SK-N-SH (cell line): ENCODE results near the gene PSMB5. TPM values are rescaled to one million over a fixed set of nuclear protein-coding genes. Genes with fewer than 3 reads are reported as not detected.
A peak's percentile ranks its signal among the peaks of the same experiment; 100 is the strongest.

Source experiments
- CTCF ChIA-PET: fragments of 300-600, 350-600 bp; formaldehyde crosslinking; extraction: SDS; loops from one replicate; lab custom pipeline; 2021; lab: Yijun Ruan, JAX
- POLR2A ChIA-PET: fragments of 350-600 bp; sonication (Branson Sonifier 250); formaldehyde crosslinking; extraction: SDS; loops from one replicate; lab custom pipeline; 2020; ENCODE audit warnings: antibody characterized with exemption, inconsistent platforms; lab: Yijun Ruan, JAX
- DNase-seq: peaks from one replicate; pipeline ENCODE4 v3.0.0; 2012
- H2AFZ ChIP-seq: fragments of 200-600 bp; sonication (generic); 2 replicates; pipeline ENCODE4 v1.8.1; 2016; ENCODE audit warnings: antibody characterized with exemption, mild to moderate bottlenecking, low read depth
- H3F3A ChIP-seq: fragments of 200-600 bp; sonication (generic); replicated peaks from 2 replicates; pipeline ENCODE3; 2016; ENCODE audit warnings: antibody characterized with exemption, mild to moderate bottlenecking; ENCODE audit not compliant: insufficient read depth
- H3K27ac ChIP-seq, 2 experiments: fragments of 200-500 bp in 1 of 2; fragments of 200-600 bp in 1 of 2; sonication (Bioruptor generic) in 1 of 2; sonication (generic), shearing (Covaris generic) in 1 of 2; 2 replicates each; pipeline versions ENCODE4 v1.5.1 to v1.6.1; 2014 to 2016; ENCODE audit warnings: low read depth in 2 of 2, inconsistent platforms in 1 of 2, low read length in 1 of 2, mild to moderate bottlenecking in 1 of 2, mixed read lengths in 1 of 2
- H3K27me3 ChIP-seq: fragments of 200-600 bp; sonication (generic), shearing (Covaris generic); 2 replicates; pipeline ENCODE4 v1.6.1; 2016; ENCODE audit warnings: mixed run types; ENCODE audit not compliant: insufficient read depth
- H3K36me3 ChIP-seq, 2 experiments: fragments of 200-500 bp in 1 of 2; fragments of 200-600 bp in 1 of 2; sonication (Bioruptor generic) in 1 of 2; sonication (generic) in 1 of 2; replicated peaks in 1 of 2; 2 replicates each; pipeline versions ENCODE3 to v1.5.1; 2014 to 2016; ENCODE audit warnings: low read length in 1 of 2, mild to moderate bottlenecking in 1 of 2; ENCODE audit not compliant: insufficient read depth in 2 of 2, control insufficient read depth in 1 of 2
- H3K4me1 ChIP-seq, 2 experiments: fragments of 200-500 bp in 1 of 2; fragments of 200-600 bp in 1 of 2; sonication (Bioruptor generic) in 1 of 2; sonication (generic), shearing (Covaris generic) in 1 of 2; 2 replicates each; pipeline versions ENCODE4 v1.5.1 to v1.6.1; 2014 to 2016; ENCODE audit warnings: low read depth in 1 of 2, low read length in 1 of 2, mixed run types in 1 of 2; ENCODE audit not compliant: insufficient read depth in 2 of 2, control insufficient read depth in 1 of 2
- H3K4me2 ChIP-seq: fragments of 200-600 bp; sonication (generic), shearing (Covaris generic); 2 replicates; pipeline ENCODE4 v1.6.1; 2017; ENCODE audit warnings: mixed run types
- H3K4me3 ChIP-seq, 2 experiments: fragments of 200-500 bp in 1 of 2; fragments of 200-600 bp in 1 of 2; sonication (Bioruptor generic) in 1 of 2; sonication (generic), shearing (Covaris generic) in 1 of 2; 2 replicates each; pipeline versions ENCODE4 v1.5.1 to v1.8.1; 2014 to 2016; ENCODE audit warnings: low read depth in 2 of 2, inconsistent platforms in 1 of 2, low read length in 1 of 2, mild to moderate bottlenecking in 1 of 2, mixed read lengths in 1 of 2, moderate library complexity in 1 of 2
- H3K79me2 ChIP-seq: fragments of 200-600 bp; sonication (generic); 2 replicates; pipeline ENCODE4 v1.8.1; 2017; ENCODE audit warnings: mild to moderate bottlenecking; ENCODE audit not compliant: insufficient read depth
- H3K9ac ChIP-seq: fragments of 200-600 bp; sonication (generic); 2 replicates; pipeline ENCODE4 v1.6.1; 2017; ENCODE audit warnings: mixed run types
- H3K9me2 ChIP-seq: fragments of 200-600 bp; sonication (generic); 2 replicates; pipeline ENCODE4 v1.6.1; 2017; ENCODE audit warnings: mixed run types
- H3K9me3 ChIP-seq: fragments of 200-600 bp; sonication (generic); 2 replicates; pipeline ENCODE4 v1.6.1; 2017; ENCODE audit warnings: mixed run types, mild to moderate bottlenecking, moderate library complexity
- H4K20me1 ChIP-seq: fragments of 200-600 bp; sonication (generic); 2 replicates; pipeline ENCODE4 v1.6.1; 2017; ENCODE audit warnings: mild to moderate bottlenecking, mixed run types; ENCODE audit not compliant: insufficient read depth
- CHD2 ChIP-seq: fragments of 150-350 bp; IDR thresholded peaks from 2 replicates; pipeline ENCODE4 v1.6.1; 2018; ENCODE audit warnings: low read length; ENCODE audit not compliant: partially characterized antibody
- ELF1 ChIP-seq: IDR thresholded peaks from 2 replicates; pipeline ENCODE4 v1.4.0; 2012
- EZH2phosphoT487 ChIP-seq: fragments of 200-600 bp; sonication (generic); IDR thresholded peaks from 2 replicates; pipeline ENCODE4 v1.6.1; 2017; ENCODE audit warnings: low read depth, mixed run types, mild to moderate bottlenecking, antibody characterized with exemption, moderate library complexity, borderline replicate concordance
- FOXJ3 ChIP-seq: sonication (generic); formaldehyde crosslinking; IDR thresholded peaks from 2 replicates; pipeline ENCODE4 v1.5.1; 2020; ENCODE audit warnings: mild to moderate bottlenecking, missing genetic modification reagents
- FOXM1 ChIP-seq: IDR thresholded peaks from 2 replicates; pipeline ENCODE4 v1.4.0; 2012; ENCODE audit warnings: low read depth, mild to moderate bottlenecking
- MXI1 ChIP-seq: IDR thresholded peaks from 2 replicates; pipeline ENCODE4 v1.6.1; 2012; ENCODE audit warnings: mild to moderate bottlenecking, low read depth, low read length, improper control_type of control experiment
- POLR2AphosphoS5 ChIP-seq: IDR thresholded peaks from 2 replicates; pipeline ENCODE4 v1.6.1; 2012; ENCODE audit warnings: low read depth, low read length
- RAD21 ChIP-seq: IDR thresholded peaks from 2 replicates; pipeline ENCODE4 v1.6.1; 2012; ENCODE audit warnings: mild to moderate bottlenecking, low read length
- RCOR1 ChIP-seq: fragments of 150-350 bp; IDR thresholded peaks from 2 replicates; pipeline ENCODE4 v1.6.1; 2017; ENCODE audit warnings: antibody characterized with exemption, low read length
- SIN3A ChIP-seq: IDR thresholded peaks from 2 replicates; pipeline ENCODE4 v1.6.1; 2012; ENCODE audit warnings: low read depth, mild to moderate bottlenecking, low read length, moderate library complexity, borderline replicate concordance
- SMC3 ChIP-seq: IDR thresholded peaks from 2 replicates; pipeline ENCODE4 v1.6.1; 2012; ENCODE audit warnings: low read depth, low read length, improper control_type of control experiment
- TAF1 ChIP-seq: IDR thresholded peaks from 2 replicates; pipeline ENCODE4 v1.6.1; 2012; ENCODE audit warnings: low read depth, mild to moderate bottlenecking, low read length, moderate library complexity, borderline replicate concordance
- TEAD4 ChIP-seq: IDR thresholded peaks from 2 replicates; pipeline ENCODE4 v1.4.0; 2012; ENCODE audit warnings: mild to moderate bottlenecking, borderline replicate concordance; ENCODE audit not compliant: insufficient read depth
- WGBS: methylation state at CpG from one replicate; pipeline ENCODE4 v1.1.6; 2017; ENCODE audit warnings: low lambda C conversion rate; 5-methylcytosine and 5-hydroxymethylcytosine counted together
- polyA plus RNA-seq, 3 experiments: library from polyadenylated mRNA; depleted of rRNA; stranded (reverse); fragments of >200 nt; gene quantifications; 2 replicates each; pipeline ENCODE4 v1.2.3, GENCODE V29; 2012
- TF ChIP-seq, protein P1 (sequence below): fragments of 200-600 bp; sonication (generic); IDR thresholded peaks from 2 replicates; pipeline ENCODE4 v1.6.1; 2017; ENCODE audit warnings: antibody characterized with exemption, mild to moderate bottlenecking, moderate library complexity
- TF ChIP-seq, protein P2 (sequence below): fragments of 150-350 bp; IDR thresholded peaks from 2 replicates; pipeline ENCODE4 v1.6.1; 2016; ENCODE audit warnings: mild to moderate bottlenecking, low read depth, low read length
- TF ChIP-seq, protein P3 (sequence below): IDR thresholded peaks from 2 replicates; pipeline ENCODE4 v1.4.0; 2012; ENCODE audit warnings: low read depth
- TF ChIP-seq, protein P4 (sequence below): IDR thresholded peaks from 2 replicates; pipeline ENCODE4 v1.6.1; 2012; ENCODE audit warnings: mild to moderate bottlenecking, low read depth, low read length, moderate library complexity

The PSMB5 gene
- polyA plus RNA-seq, 1 of the 3 experiments (the other 2 are of a cell fraction): 337 TPM

DNA sequence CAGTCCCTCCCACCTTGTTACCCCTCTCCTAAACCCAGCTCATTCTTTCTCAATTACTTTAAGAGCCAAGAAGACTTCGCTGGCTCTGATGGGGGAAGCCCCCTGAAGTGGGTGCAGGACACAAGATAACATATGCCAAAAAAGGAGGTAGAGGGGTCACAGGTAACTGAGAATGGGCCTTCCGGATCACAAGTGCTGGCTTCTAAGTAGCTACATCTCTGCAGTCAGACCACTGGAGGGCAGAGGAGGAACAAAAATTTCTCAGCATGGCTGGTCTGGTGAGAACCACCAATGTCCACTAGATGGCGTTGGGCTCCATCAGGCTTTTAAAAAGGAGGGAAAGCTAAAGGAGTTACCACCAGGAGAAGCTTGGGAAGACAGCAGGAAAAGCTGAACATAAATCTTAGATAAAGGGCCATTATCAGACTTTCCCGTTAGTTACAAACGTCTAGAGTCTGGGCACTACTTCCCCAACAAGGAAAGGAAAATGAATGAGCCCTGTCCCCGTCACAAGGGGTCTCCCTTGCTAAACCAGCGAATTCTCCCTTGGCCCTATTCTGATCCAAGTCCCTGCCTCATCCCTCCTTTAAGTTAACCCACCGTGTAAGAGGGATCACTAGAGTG is 34.2 kb upstream of the PSMB5 start:
- ChIA-PET POLR2A (interaction anchor here (0.8 to 1.8 kb wide), 4 partner anchors 10 to 83 kb away, joined by 3 to 11 read pairs (median 5); partner anchors contain the start of genes ACIN1 and C14orf119), CTCF (interaction anchor here (0.5 to 33.1 kb wide), 52 partner anchors 10 to 226 kb away, joined by 3 to 1566 read pairs (median 5); partner anchors contain the start of genes ACIN1, AJUBA, C14orf119 and CDH24)
- Histone ChIP-seq H3K4me1 (peaks cover 20 to 35% of the 10 kb centered on the region in 2 experiments), H3K9me2 (no peaks in the 10 kb centered on the region), H3K27me3 (no peaks in the 10 kb centered on the region), H3K9me3 (no peaks in the 10 kb centered on the region)
- DNase-seq: peak; percentile 89
- TF ChIP-seq MXI1: peak; percentile 61; the same call in 1 of the 2 replicates
- TF ChIP-seq, protein P1, sequence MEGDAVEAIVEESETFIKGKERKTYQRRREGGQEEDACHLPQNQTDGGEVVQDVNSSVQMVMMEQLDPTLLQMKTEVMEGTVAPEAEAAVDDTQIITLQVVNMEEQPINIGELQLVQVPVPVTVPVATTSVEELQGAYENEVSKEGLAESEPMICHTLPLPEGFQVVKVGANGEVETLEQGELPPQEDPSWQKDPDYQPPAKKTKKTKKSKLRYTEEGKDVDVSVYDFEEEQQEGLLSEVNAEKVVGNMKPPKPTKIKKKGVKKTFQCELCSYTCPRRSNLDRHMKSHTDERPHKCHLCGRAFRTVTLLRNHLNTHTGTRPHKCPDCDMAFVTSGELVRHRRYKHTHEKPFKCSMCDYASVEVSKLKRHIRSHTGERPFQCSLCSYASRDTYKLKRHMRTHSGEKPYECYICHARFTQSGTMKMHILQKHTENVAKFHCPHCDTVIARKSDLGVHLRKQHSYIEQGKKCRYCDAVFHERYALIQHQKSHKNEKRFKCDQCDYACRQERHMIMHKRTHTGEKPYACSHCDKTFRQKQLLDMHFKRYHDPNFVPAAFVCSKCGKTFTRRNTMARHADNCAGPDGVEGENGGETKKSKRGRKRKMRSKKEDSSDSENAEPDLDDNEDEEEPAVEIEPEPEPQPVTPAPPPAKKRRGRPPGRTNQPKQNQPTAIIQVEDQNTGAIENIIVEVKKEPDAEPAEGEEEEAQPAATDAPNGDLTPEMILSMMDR: peak; percentile 99
- TF ChIP-seq, protein P2, sequence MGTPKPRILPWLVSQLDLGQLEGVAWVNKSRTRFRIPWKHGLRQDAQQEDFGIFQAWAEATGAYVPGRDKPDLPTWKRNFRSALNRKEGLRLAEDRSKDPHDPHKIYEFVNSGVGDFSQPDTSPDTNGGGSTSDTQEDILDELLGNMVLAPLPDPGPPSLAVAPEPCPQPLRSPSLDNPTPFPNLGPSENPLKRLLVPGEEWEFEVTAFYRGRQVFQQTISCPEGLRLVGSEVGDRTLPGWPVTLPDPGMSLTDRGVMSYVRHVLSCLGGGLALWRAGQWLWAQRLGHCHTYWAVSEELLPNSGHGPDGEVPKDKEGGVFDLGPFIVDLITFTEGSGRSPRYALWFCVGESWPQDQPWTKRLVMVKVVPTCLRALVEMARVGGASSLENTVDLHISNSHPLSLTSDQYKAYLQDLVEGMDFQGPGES: no peak
- peak; percentile 64 for TF ChIP-seq CHD2
- TF ChIP-seq FOXM1: no peak
- TF ChIP-seq, protein P3, sequence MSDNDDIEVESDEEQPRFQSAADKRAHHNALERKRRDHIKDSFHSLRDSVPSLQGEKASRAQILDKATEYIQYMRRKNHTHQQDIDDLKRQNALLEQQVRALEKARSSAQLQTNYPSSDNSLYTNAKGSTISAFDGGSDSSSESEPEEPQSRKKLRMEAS: peak; percentile 67; the same call in 1 of the 2 replicates
- no peak for TF ChIP-seq FOXJ3
- TF ChIP-seq, protein P4, sequence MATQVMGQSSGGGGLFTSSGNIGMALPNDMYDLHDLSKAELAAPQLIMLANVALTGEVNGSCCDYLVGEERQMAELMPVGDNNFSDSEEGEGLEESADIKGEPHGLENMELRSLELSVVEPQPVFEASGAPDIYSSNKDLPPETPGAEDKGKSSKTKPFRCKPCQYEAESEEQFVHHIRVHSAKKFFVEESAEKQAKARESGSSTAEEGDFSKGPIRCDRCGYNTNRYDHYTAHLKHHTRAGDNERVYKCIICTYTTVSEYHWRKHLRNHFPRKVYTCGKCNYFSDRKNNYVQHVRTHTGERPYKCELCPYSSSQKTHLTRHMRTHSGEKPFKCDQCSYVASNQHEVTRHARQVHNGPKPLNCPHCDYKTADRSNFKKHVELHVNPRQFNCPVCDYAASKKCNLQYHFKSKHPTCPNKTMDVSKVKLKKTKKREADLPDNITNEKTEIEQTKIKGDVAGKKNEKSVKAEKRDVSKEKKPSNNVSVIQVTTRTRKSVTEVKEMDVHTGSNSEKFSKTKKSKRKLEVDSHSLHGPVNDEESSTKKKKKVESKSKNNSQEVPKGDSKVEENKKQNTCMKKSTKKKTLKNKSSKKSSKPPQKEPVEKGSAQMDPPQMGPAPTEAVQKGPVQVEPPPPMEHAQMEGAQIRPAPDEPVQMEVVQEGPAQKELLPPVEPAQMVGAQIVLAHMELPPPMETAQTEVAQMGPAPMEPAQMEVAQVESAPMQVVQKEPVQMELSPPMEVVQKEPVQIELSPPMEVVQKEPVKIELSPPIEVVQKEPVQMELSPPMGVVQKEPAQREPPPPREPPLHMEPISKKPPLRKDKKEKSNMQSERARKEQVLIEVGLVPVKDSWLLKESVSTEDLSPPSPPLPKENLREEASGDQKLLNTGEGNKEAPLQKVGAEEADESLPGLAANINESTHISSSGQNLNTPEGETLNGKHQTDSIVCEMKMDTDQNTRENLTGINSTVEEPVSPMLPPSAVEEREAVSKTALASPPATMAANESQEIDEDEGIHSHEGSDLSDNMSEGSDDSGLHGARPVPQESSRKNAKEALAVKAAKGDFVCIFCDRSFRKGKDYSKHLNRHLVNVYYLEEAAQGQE: no peak
- peak; percentile 75 for TF ChIP-seq SMC3
- TF ChIP-seq RAD21: peak; percentile 77
- TF ChIP-seq TEAD4: no peak
- TF ChIP-seq POLR2AphosphoS5: no peak
- no peak for TF ChIP-seq EZH2phosphoT487
- TF ChIP-seq ELF1: no peak
- TF ChIP-seq RCOR1: peak; percentile 61; the same call in 1 of the 2 replicates
- TF ChIP-seq SIN3A: no peak; the same call in 1 of the 2 replicates
- no peak for TF ChIP-seq TAF1
- TF ChIP-seq, all 33 proteins: peak for 7
- Histone ChIP-seq H3K27ac (peak overlapping the region; percentile 35 to 40; a peak in 3 of 4 replicates), H3F3A (peaks cover 34% of the 10 kb centered on the region), H3K4me2 (peak overlapping the region; percentile 45; the same call in 1 of the 2 replicates), H2AFZ (no peak overlapping the region), H3K79me2 (peaks cover 68% of the 10 kb centered on the region), H4K20me1 (peaks cover 39% of the 10 kb centered on the region), H3K9ac (no peak overlapping the region), H3K4me3 (peak overlapping the region in 1 of 2 experiments; percentile 50; a peak in 1 of 4 replicates), H3K36me3 (peaks cover 50 to 56% of the 10 kb centered on the region in 2 experiments)
- WGBS: 35% methylated on average over 8 of the region's 8 CpGs
